Measurements from ENCODE around the gene WDR64.
"Not testable (repeated sequence)": the region's sequence is repeated elsewhere in the genome, so short reads cannot be mapped to it uniquely, and the experiment has no call there.

Gene WDR64

DNA sequence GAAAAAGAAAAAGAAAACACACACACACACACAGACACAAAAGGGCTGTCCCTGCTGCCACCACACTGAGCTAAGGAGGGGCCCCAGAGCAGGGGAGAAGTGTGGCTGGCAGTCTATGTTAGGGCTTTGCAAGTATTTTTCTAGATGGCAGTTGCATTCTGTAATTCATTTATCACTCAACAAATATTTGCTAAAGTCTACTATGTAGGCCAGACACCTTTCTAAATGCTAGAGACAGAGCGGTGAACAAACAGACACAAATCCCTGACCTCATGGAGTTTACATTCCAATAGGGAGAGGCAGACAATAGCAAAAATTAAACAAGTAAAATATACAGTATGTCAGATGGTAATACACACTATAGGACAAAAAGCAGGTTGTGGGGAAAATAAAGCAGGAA is 20.2 kb downstream of the WDR64 start:
- Histone ChIP-seq H3K9ac (ENCODE audit: low read depth, low read length) (no peak overlapping the region), H3K4me3 (ENCODE audit: low read depth, low read length) (no peak overlapping the region), H3K4me1 (ENCODE audit: control insufficient read depth, insufficient read depth, low read length) (no peaks in the 10 kb centered on the region), H3K36me3 (ENCODE audit: control insufficient read depth, insufficient read depth, low read length) (no peaks in the 10 kb centered on the region), H3K27me3 (ENCODE audit: control insufficient read depth, insufficient read depth, low read length) (no peaks in the 10 kb centered on the region), H3K9me3 (ENCODE audit: control insufficient read depth, insufficient read depth, low read length) (no peaks in the 10 kb centered on the region)

- Histone ChIP-seq H3K4me3 (ENCODE audit: low read depth, low read length) (no peak overlapping the region), H3K9ac (ENCODE audit: low read depth, low read length) (no peak overlapping the region), H3K4me1 (ENCODE audit: control insufficient read depth, insufficient read depth, low read length) (no peaks in the 10 kb centered on the region), H3K27me3 (ENCODE audit: control insufficient read depth, insufficient read depth, low read length) (no peaks in the 10 kb centered on the region), H3K9me3 (ENCODE audit: control insufficient read depth, insufficient read depth, low read length) (no peaks in the 10 kb centered on the region), H3K36me3 (ENCODE audit: control insufficient read depth, insufficient read depth, low read length) (no peaks in the 10 kb centered on the region)
These were observed 22.8 kb downstream of the WDR64 start for GRCh38 chr1:241674805-241675384.

DNA sequence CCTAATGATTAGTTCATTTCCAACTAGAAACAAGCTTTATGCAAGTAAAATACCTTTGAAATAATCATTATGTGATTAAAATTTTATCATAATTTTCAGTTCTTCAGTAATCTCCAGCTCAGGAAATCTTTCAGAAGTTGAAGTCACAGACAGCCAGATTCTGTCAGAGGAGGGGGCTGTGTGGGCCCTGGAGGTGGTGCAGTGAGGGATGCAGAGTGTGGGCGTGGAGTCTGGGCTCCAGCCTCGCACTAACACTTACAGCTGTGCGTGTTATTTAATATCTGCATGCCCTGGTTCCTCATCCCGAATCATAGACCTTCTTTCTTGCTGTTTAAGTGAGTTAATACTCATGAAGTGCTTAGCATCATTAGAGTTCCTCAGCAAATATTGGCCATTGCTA is 23.9 kb downstream of the WDR64 start:
- no peak overlapping the region for H3K9ac ChIP-seq (ENCODE audit: low read depth, low read length)
- H3K36me3 ChIP-seq (ENCODE audit: control insufficient read depth, insufficient read depth, low read length), result no peaks in the 10 kb centered on the region
- H3K4me3 ChIP-seq (ENCODE audit: low read depth, low read length), result no peak overlapping the region
- no peaks in the 10 kb centered on the region for H3K4me1 ChIP-seq (ENCODE audit: control insufficient read depth, insufficient read depth, low read length)
- no peaks in the 10 kb centered on the region for H3K9me3 ChIP-seq (ENCODE audit: control insufficient read depth, insufficient read depth, low read length)
- no peaks in the 10 kb centered on the region for H3K27me3 ChIP-seq (ENCODE audit: control insufficient read depth, insufficient read depth, low read length)

- H3K4me3 ChIP-seq (ENCODE audit: low read depth, low read length), result no peak overlapping the region
- H3K9ac ChIP-seq (ENCODE audit: low read depth, low read length), result no peak overlapping the region
These were observed 25.1 kb downstream of the WDR64 start for GRCh38 chr1:241677201-241677600.

DNA sequence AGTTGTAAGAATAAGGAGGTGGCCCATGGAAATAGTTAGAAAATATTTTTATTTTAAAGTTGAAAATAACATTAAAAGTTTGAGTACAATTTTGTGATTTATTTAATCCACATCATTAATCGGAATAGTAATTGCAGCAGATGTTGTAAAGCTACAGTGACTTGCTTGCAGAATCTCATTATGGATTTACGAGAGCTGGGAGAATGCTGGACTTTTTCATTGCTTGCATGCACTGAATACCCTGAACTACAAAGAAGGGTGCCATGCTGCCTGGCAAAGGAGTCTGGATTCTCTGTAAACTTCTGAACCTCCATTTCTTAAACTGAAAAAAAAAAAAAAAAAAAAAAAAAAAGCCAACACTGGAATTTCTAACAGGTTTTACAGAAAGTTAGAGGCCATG is 26.5 kb downstream of the WDR64 start:
- Histone ChIP-seq H3K4me3 (ENCODE audit: low read depth, low read length) (no peak overlapping the region), H3K36me3 (ENCODE audit: control insufficient read depth, insufficient read depth, low read length) (no peaks in the 10 kb centered on the region), H3K9me3 (ENCODE audit: control insufficient read depth, insufficient read depth, low read length) (no peaks in the 10 kb centered on the region), H3K4me1 (ENCODE audit: control insufficient read depth, insufficient read depth, low read length) (no peaks in the 10 kb centered on the region), H3K9ac (ENCODE audit: low read depth, low read length) (no peak overlapping the region), H3K27me3 (ENCODE audit: control insufficient read depth, insufficient read depth, low read length) (no peaks in the 10 kb centered on the region)

More at GRCh38 chr1:241677201-241677600, 25.1 kb downstream of the WDR64 start:
- Histone ChIP-seq H3K27me3 (ENCODE audit: control insufficient read depth, insufficient read depth, low read length) (no peaks in the 10 kb centered on the region), H3K4me1 (ENCODE audit: control insufficient read depth, insufficient read depth, low read length) (no peaks in the 10 kb centered on the region), H3K9me3 (ENCODE audit: control insufficient read depth, insufficient read depth, low read length) (no peaks in the 10 kb centered on the region), H3K36me3 (ENCODE audit: control insufficient read depth, insufficient read depth, low read length) (no peaks in the 10 kb centered on the region)

DNA sequence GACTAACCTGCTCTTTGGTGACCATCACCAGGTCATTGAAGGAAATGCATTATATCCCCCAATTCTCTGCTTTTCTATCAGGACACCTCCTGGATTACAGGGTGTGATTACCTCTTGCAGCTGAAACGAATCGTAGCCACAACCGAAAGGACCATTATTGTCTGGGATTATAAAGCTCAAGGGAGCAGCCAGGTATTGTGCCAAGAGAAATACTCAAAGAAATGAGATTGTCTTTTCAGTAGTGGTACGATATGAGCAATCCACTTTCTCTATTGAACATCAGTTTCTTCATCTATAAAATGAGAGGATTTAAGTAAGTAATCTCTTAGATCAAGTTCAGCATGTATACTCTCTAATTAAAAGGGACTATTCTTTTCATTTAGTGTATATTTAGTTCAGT is 27.3 kb downstream of the WDR64 start:
- H3K4me3 ChIP-seq (ENCODE audit: low read depth, low read length), result no peak overlapping the region
- H3K4me1 ChIP-seq (ENCODE audit: control insufficient read depth, insufficient read depth, low read length), result no peaks in the 10 kb centered on the region
- H3K9ac ChIP-seq (ENCODE audit: low read depth, low read length), result no peak overlapping the region
- H3K36me3 ChIP-seq (ENCODE audit: control insufficient read depth, insufficient read depth, low read length), result no peaks in the 10 kb centered on the region
- no peaks in the 10 kb centered on the region for H3K27me3 ChIP-seq (ENCODE audit: control insufficient read depth, insufficient read depth, low read length)
- no peaks in the 10 kb centered on the region for H3K9me3 ChIP-seq (ENCODE audit: control insufficient read depth, insufficient read depth, low read length)

GRCh38 chr1:241679961-241680360 is 27.9 kb downstream of the WDR64 start:
- no peaks in the 10 kb centered on the region for H3K9me3 ChIP-seq (ENCODE audit: control insufficient read depth, insufficient read depth, low read length)
- no peak overlapping the region for H3K9ac ChIP-seq (ENCODE audit: low read depth, low read length)
- H3K27me3 ChIP-seq (ENCODE audit: control insufficient read depth, insufficient read depth, low read length), result no peaks in the 10 kb centered on the region
- no peak overlapping the region for H3K4me3 ChIP-seq (ENCODE audit: low read depth, low read length)
- H3K36me3 ChIP-seq (ENCODE audit: control insufficient read depth, insufficient read depth, low read length), result no peaks in the 10 kb centered on the region
- H3K4me1 ChIP-seq (ENCODE audit: control insufficient read depth, insufficient read depth, low read length), result no peaks in the 10 kb centered on the region

GRCh38 chr1:241681861-241682448 is 29.9 kb downstream of the WDR64 start:
- H3K4me1 ChIP-seq (ENCODE audit: control insufficient read depth, insufficient read depth, low read length); H3K36me3 ChIP-seq (ENCODE audit: control insufficient read depth, insufficient read depth, low read length); H3K27me3 ChIP-seq (ENCODE audit: control insufficient read depth, insufficient read depth, low read length); H3K9me3 ChIP-seq (ENCODE audit: control insufficient read depth, insufficient read depth, low read length); H3K4me3 ChIP-seq (ENCODE audit: low read depth, low read length); H3K9ac ChIP-seq (ENCODE audit: low read depth, low read length): not testable (repeated sequence)

DNA sequence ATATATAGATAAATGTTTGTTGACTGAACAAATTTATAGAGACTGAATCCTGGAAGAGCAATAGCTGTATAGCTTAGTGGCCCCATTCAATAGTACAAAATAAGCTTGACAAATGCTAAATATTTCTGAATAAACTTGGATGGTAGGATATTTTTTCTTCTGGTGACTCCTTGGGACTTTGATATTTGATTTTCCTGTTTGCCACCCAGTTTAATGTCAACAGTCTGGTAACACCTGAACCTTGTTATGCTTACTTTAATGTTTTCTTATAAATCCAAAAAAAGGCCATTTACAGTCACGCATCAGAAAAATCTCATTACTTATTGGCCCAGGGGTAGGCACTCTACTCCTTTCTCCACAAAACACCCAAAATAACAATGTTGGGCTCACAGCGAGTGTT is 30.8 kb downstream of the WDR64 start:
- H3K9me3 ChIP-seq (ENCODE audit: control insufficient read depth, insufficient read depth, low read length), result no peaks in the 10 kb centered on the region
- H3K4me3 ChIP-seq (ENCODE audit: low read depth, low read length), result no peak overlapping the region
- H3K4me1 ChIP-seq (ENCODE audit: control insufficient read depth, insufficient read depth, low read length), result no peaks in the 10 kb centered on the region
- H3K9ac ChIP-seq (ENCODE audit: low read depth, low read length), result no peak overlapping the region
- no peaks in the 10 kb centered on the region for H3K36me3 ChIP-seq (ENCODE audit: control insufficient read depth, insufficient read depth, low read length)
- H3K27me3 ChIP-seq (ENCODE audit: control insufficient read depth, insufficient read depth, low read length), result no peaks in the 10 kb centered on the region

- Histone ChIP-seq H3K9ac (ENCODE audit: low read depth, low read length) (no peak overlapping the region), H3K9me3 (ENCODE audit: control insufficient read depth, insufficient read depth, low read length) (no peaks in the 10 kb centered on the region), H3K36me3 (ENCODE audit: control insufficient read depth, insufficient read depth, low read length) (no peaks in the 10 kb centered on the region), H3K4me1 (ENCODE audit: control insufficient read depth, insufficient read depth, low read length) (no peaks in the 10 kb centered on the region), H3K27me3 (ENCODE audit: control insufficient read depth, insufficient read depth, low read length) (no peaks in the 10 kb centered on the region), H3K4me3 (ENCODE audit: low read depth, low read length) (no peak overlapping the region)
These were observed 32.0 kb downstream of the WDR64 start for GRCh38 chr1:241684108-241684507.

- no peaks in the 10 kb centered on the region for H3K4me1 ChIP-seq (ENCODE audit: control insufficient read depth, insufficient read depth, low read length)
- no peaks in the 10 kb centered on the region for H3K9me3 ChIP-seq (ENCODE audit: control insufficient read depth, insufficient read depth, low read length)
- H3K36me3 ChIP-seq (ENCODE audit: control insufficient read depth, insufficient read depth, low read length), result no peaks in the 10 kb centered on the region
- H3K27me3 ChIP-seq (ENCODE audit: control insufficient read depth, insufficient read depth, low read length), result no peaks in the 10 kb centered on the region
- no peak overlapping the region for H3K4me3 ChIP-seq (ENCODE audit: low read depth, low read length)
- H3K9ac ChIP-seq (ENCODE audit: low read depth, low read length), result peak overlapping the region; percentile 24
These were observed 36.9 kb downstream of the WDR64 start for GRCh38 chr1:241688940-241689368.

DNA sequence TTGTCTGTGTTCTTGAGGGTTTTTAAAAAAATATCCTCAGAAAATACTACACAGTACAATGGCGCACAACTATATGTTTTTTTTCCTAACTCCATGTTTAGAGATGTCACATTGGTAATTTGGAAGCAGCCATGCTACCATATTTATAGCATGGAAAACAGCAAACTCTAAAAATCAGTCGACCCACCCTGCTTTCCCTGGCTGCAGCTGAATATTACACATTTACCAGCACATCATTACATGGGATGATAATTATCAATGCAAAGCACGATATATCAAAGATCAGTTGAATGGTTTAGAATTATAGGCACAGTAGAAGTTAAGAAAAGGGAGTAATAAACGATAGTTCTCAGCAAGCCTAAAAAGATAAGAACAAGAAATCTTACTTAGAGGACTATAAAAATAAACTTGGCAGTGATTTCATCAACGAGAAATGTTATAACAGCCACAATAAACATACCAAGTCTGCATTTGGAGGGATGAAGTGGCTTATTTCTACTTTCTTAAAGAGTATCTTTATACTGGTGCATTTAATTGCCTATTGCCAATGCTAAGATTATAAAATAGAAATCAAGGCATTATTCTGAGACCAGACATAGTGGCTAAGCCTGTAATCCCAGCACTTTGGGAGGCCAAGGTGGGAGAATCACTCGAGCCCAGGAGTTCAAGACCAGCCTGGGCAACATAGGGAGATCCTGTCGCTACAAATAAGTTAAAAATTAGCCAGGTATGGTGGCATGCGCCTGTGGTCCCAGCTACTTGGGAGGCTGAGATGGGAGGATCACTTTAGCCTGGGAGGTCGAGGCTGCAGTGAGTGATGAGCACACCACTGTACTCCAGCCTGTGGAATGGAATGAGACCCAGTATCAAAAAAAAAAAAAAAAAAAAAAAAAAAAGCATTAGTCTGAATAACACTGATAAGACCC is 43.4 kb downstream of the WDR64 start:
- Histone ChIP-seq H3K9me3 (ENCODE audit: control insufficient read depth, insufficient read depth, low read length) (no peaks in the 10 kb centered on the region), H3K4me1 (ENCODE audit: control insufficient read depth, insufficient read depth, low read length) (no peaks in the 10 kb centered on the region), H3K36me3 (ENCODE audit: control insufficient read depth, insufficient read depth, low read length) (no peaks in the 10 kb centered on the region), H3K4me3 (ENCODE audit: low read depth, low read length) (no peak overlapping the region), H3K27me3 (ENCODE audit: control insufficient read depth, insufficient read depth, low read length) (no peaks in the 10 kb centered on the region), H3K9ac (ENCODE audit: low read depth, low read length) (no peak overlapping the region)

Measured in iPS-15b (cell line).